IPS-20b (cell line): ENCODE data around the gene ITGB1.

Experiments
- H3K27ac ChIP-seq: one replicate; pipeline ENCODE4 v1.5.1; 2013; ENCODE audit warnings: low read length
- H3K27me3 ChIP-seq: 2 replicates; pipeline ENCODE4 v1.6.1; 2013; ENCODE audit warnings: mild to moderate bottlenecking, low read length, inconsistent platforms; ENCODE audit not compliant: insufficient read depth
- H3K36me3 ChIP-seq: 2 replicates; pipeline ENCODE4 v1.6.1; 2013; ENCODE audit warnings: low read depth, mild to moderate bottlenecking, inconsistent platforms, low read length, moderate library complexity; ENCODE audit not compliant: insufficient read depth
- H3K4me1 ChIP-seq: 2 replicates; pipeline ENCODE4 v1.6.1; 2013; ENCODE audit warnings: mild to moderate bottlenecking, control low read depth, inconsistent platforms, low read length, moderate library complexity; ENCODE audit not compliant: insufficient read depth
- H3K4me3 ChIP-seq: 2 replicates; pipeline ENCODE4 v1.5.1; 2013; ENCODE audit warnings: mild to moderate bottlenecking, low read length, inconsistent platforms
- H3K9ac ChIP-seq: 2 replicates; pipeline ENCODE4 v1.6.1; 2013; ENCODE audit warnings: low read depth, mild to moderate bottlenecking, inconsistent platforms, low read length, moderate library complexity
- H3K9me3 ChIP-seq: 2 replicates; pipeline ENCODE4 v1.6.1; 2013; ENCODE audit warnings: mild to moderate bottlenecking, low read depth, low read length, inconsistent platforms; ENCODE audit not compliant: insufficient read depth

The ITGB1 gene

GRCh38 chr10:32960022-32960421, 2.0 kb upstream of the ITGB1 start:
- Histone ChIP-seq H3K4me3 (peak overlapping the region; percentile 91), H3K9me3 (no peaks in the 10 kb centered on the region), H3K27me3 (no peaks in the 10 kb centered on the region), H3K4me1 (peaks cover 41% of the 10 kb centered on the region), H3K27ac (no peak overlapping the region), H3K9ac (peak overlapping the region; percentile 99; the same call in 1 of the 2 replicates), H3K36me3 (no peaks in the 10 kb centered on the region)

- H3K27me3 ChIP-seq, result no peaks in the 10 kb centered on the region
- peak overlapping the region; percentile 91 for H3K4me3 ChIP-seq
- H3K9ac ChIP-seq, result peak overlapping the region; percentile 99
- peak overlapping the region; percentile 98 for H3K27ac ChIP-seq
- H3K4me1 ChIP-seq, result peaks cover 49% of the 10 kb centered on the region
- no peaks in the 10 kb centered on the region for H3K36me3 ChIP-seq
- no peaks in the 10 kb centered on the region for H3K9me3 ChIP-seq
Observed at GRCh38 chr10:32959006-32959920, 1.2 kb upstream of the ITGB1 start.

GRCh38 chr10:32957341-32958084, 517 bp downstream of the ITGB1 start:
- no peaks in the 10 kb centered on the region for H3K36me3 ChIP-seq
- H3K9ac ChIP-seq, result peak overlapping the region; percentile 85
- no peaks in the 10 kb centered on the region for H3K9me3 ChIP-seq
- peak overlapping the region; percentile 80 for H3K4me3 ChIP-seq
- no peak overlapping the region for H3K27ac ChIP-seq
- H3K4me1 ChIP-seq, result peaks cover 52% of the 10 kb centered on the region
- H3K27me3 ChIP-seq, result no peaks in the 10 kb centered on the region

GRCh38 chr10:32956365-32957197, 1.4 kb downstream of the ITGB1 start:
- Histone ChIP-seq H3K4me3 (peak overlapping the region; percentile 80), H3K36me3 (no peaks in the 10 kb centered on the region), H3K27ac (no peak overlapping the region), H3K27me3 (no peaks in the 10 kb centered on the region), H3K9ac (peak overlapping the region; percentile 85), H3K4me1 (peaks cover 50% of the 10 kb centered on the region), H3K9me3 (no peaks in the 10 kb centered on the region)

GRCh38 chr10:32955790-32956189, 2.2 kb downstream of the ITGB1 start:
- H3K9me3 ChIP-seq, result no peaks in the 10 kb centered on the region
- H3K27me3 ChIP-seq, result no peaks in the 10 kb centered on the region
- no peaks in the 10 kb centered on the region for H3K36me3 ChIP-seq
- peaks cover 55% of the 10 kb centered on the region for H3K4me1 ChIP-seq
- peak overlapping the region; percentile 85; the same call in 1 of the 2 replicates for H3K9ac ChIP-seq
- no peak overlapping the region for H3K27ac ChIP-seq
- peak overlapping the region; percentile 80 for H3K4me3 ChIP-seq

GRCh38 chr10:32955299-32955772, 2.7 kb downstream of the ITGB1 start:
- Histone ChIP-seq H3K4me1 (peaks cover 55% of the 10 kb centered on the region), H3K36me3 (no peaks in the 10 kb centered on the region), H3K9me3 (no peaks in the 10 kb centered on the region), H3K27ac (no peak overlapping the region), H3K4me3 (peak overlapping the region; percentile 80), H3K27me3 (no peaks in the 10 kb centered on the region), H3K9ac (peak overlapping the region; percentile 85)

GRCh38 chr10:32954545-32955298, 3.3 kb downstream of the ITGB1 start:
- H3K9ac ChIP-seq, result peak overlapping the region; percentile 85
- H3K4me1 ChIP-seq, result peaks cover 56% of the 10 kb centered on the region
- H3K4me3 ChIP-seq, result peak overlapping the region; percentile 80

GRCh38 chr10:32954080-32954479, 4.0 kb downstream of the ITGB1 start:
- peaks cover 59% of the 10 kb centered on the region for H3K4me1 ChIP-seq
- H3K4me3 ChIP-seq, result peak overlapping the region; percentile 80; the same call in 1 of the 2 replicates
- H3K9me3 ChIP-seq, result no peaks in the 10 kb centered on the region
- H3K27me3 ChIP-seq, result no peaks in the 10 kb centered on the region
- H3K36me3 ChIP-seq, result no peaks in the 10 kb centered on the region
- peak overlapping the region; percentile 85; the same call in 1 of the 2 replicates for H3K9ac ChIP-seq
- H3K27ac ChIP-seq, result no peak overlapping the region

More at GRCh38 chr10:32954545-32955298, 3.3 kb downstream of the ITGB1 start:
- no peak overlapping the region for H3K27ac ChIP-seq
- no peaks in the 10 kb centered on the region for H3K27me3 ChIP-seq
- no peaks in the 10 kb centered on the region for H3K9me3 ChIP-seq
- no peaks in the 10 kb centered on the region for H3K36me3 ChIP-seq

- Histone ChIP-seq H3K36me3 (no peaks in the 10 kb centered on the region), H3K9ac (no peak overlapping the region), H3K4me3 (no peak overlapping the region), H3K27me3 (no peaks in the 10 kb centered on the region), H3K9me3 (no peaks in the 10 kb centered on the region), H3K4me1 (peaks cover 65% of the 10 kb centered on the region), H3K27ac (no peak overlapping the region)
Observed at GRCh38 chr10:32953277-32953927, 4.6 kb downstream of the ITGB1 start.

- Histone ChIP-seq H3K36me3 (no peaks in the 10 kb centered on the region), H3K4me3 (no peak overlapping the region), H3K4me1 (peaks cover 66% of the 10 kb centered on the region), H3K9ac (no peak overlapping the region), H3K27me3 (no peaks in the 10 kb centered on the region), H3K9me3 (no peaks in the 10 kb centered on the region), H3K27ac (no peak overlapping the region)
Observed at GRCh38 chr10:32952541-32953276, 5.3 kb downstream of the ITGB1 start.
